SK-N-SH treated with all-trans-retinoic acid at 6 μM for 48 hours (cell line): Measurements from ENCODE around the gene PASK.
A peak's percentile ranks its signal among the peaks of the same experiment; 100 is the strongest.

ENCODE experiments used
- ATAC-seq: fragments of 200-7000 bp; cut with Tn5 transposase; 3 replicates; pipeline ENCODE4 v1.9.1; 2020; ENCODE audit warnings: mild to moderate bottlenecking, moderate library complexity
- ARNTL ChIP-seq: fragments of 450-650 bp; formaldehyde crosslinking; IDR thresholded peaks from 2 replicates; pipeline ENCODE4 v1.5.0; 2020; ENCODE audit warnings: low read depth, mild to moderate bottlenecking, moderate library complexity, borderline replicate concordance
- BACH2 ChIP-seq: fragments of 250-450 bp; sonication (Bioruptor Pico); IDR thresholded peaks from 2 replicates; pipeline ENCODE4 v1.9.0; 2021; ENCODE audit warnings: mild to moderate bottlenecking, borderline replicate concordance
- CREB5 ChIP-seq: fragments of 250-450 bp; sonication (Bioruptor Pico); IDR thresholded peaks from 2 replicates; pipeline ENCODE4 v1.5.1; 2020; ENCODE audit warnings: low read depth, mild to moderate bottlenecking, moderate library complexity
- CSDC2 ChIP-seq: fragments of 250-450 bp; sonication (Bioruptor Pico); IDR thresholded peaks from 2 replicates; pipeline ENCODE4 v1.5.0; 2020; ENCODE audit warnings: mild to moderate bottlenecking, moderate library complexity
- CSRNP3 ChIP-seq: fragments of 250-450 bp; sonication (Bioruptor Pico); IDR thresholded peaks from 2 replicates; pipeline ENCODE4 v1.5.1; 2021; ENCODE audit warnings: mild to moderate bottlenecking, moderate library complexity
- ESRRG ChIP-seq: fragments of 250-450 bp; sonication (Bioruptor Pico); IDR thresholded peaks from 2 replicates; pipeline ENCODE4 v1.6.1; 2021; ENCODE audit warnings: mild to moderate bottlenecking
- GLIS3 ChIP-seq: fragments of 250-450 bp; sonication (Bioruptor Pico); IDR thresholded peaks from 2 replicates; pipeline ENCODE4 v1.5.0; 2020; ENCODE audit warnings: mild to moderate bottlenecking, moderate library complexity
- ISL1 ChIP-seq: fragments of 250-450 bp; sonication (Bioruptor Pico); IDR thresholded peaks from 2 replicates; pipeline ENCODE4 v2.1.2; 2022; ENCODE audit warnings: mild to moderate bottlenecking, moderate library complexity
- OSR1 ChIP-seq: fragments of 250-450 bp; sonication (Bioruptor Pico); IDR thresholded peaks from 2 replicates; pipeline ENCODE4 v1.8.0; 2022; ENCODE audit warnings: moderate library complexity, mild to moderate bottlenecking, inconsistent platforms
- PATZ1 ChIP-seq: fragments of 250-450 bp; sonication (Bioruptor Pico); IDR thresholded peaks from 2 replicates; pipeline ENCODE4 v1.8.0; 2020; ENCODE audit warnings: mild to moderate bottlenecking, moderate library complexity, borderline replicate concordance
- POU6F1 ChIP-seq: fragments of 250-450 bp; sonication (Bioruptor Pico); IDR thresholded peaks from 2 replicates; pipeline ENCODE4 v1.8.0; 2021; ENCODE audit warnings: low read depth, mild to moderate bottlenecking, moderate library complexity, borderline replicate concordance
- PPARA ChIP-seq: fragments of 250-450 bp; sonication (Bioruptor Pico); IDR thresholded peaks from 2 replicates; pipeline ENCODE4 v1.5.0; 2020; ENCODE audit warnings: mild to moderate bottlenecking, borderline replicate concordance
- RARB ChIP-seq: fragments of 250-450 bp; sonication (Bioruptor Pico); IDR thresholded peaks from 2 replicates; pipeline ENCODE4 v1.8.0; 2021; ENCODE audit warnings: mild to moderate bottlenecking, moderate library complexity
- SNAI2 ChIP-seq: fragments of 250-450 bp; sonication (Bioruptor Pico); IDR thresholded peaks from 2 replicates; pipeline ENCODE4 v1.5.0; 2020; ENCODE audit warnings: mild to moderate bottlenecking, moderate library complexity
- TOX ChIP-seq: fragments of 250-450 bp; sonication (Bioruptor Pico); IDR thresholded peaks from 2 replicates; pipeline ENCODE4 v1.8.0; 2021; ENCODE audit warnings: mild to moderate bottlenecking, moderate library complexity, borderline replicate concordance
- TSHZ2 ChIP-seq: fragments of 250-450 bp; sonication (Bioruptor Pico); IDR thresholded peaks from 2 replicates; pipeline ENCODE4 v1.5.0; 2020; ENCODE audit warnings: mild to moderate bottlenecking, moderate library complexity
- ZC3H10 ChIP-seq: fragments of 250-450 bp; sonication (Bioruptor Pico); IDR thresholded peaks from 2 replicates; pipeline ENCODE4 v1.5.1; 2021; ENCODE audit warnings: mild to moderate bottlenecking, moderate library complexity
- ZFP3 ChIP-seq: fragments of 250-450 bp; sonication (Bioruptor Pico); IDR thresholded peaks from 2 replicates; pipeline ENCODE4 v1.5.0; 2020; ENCODE audit warnings: mild to moderate bottlenecking, moderate library complexity
- ZFP30 ChIP-seq: fragments of 450-650 bp; formaldehyde crosslinking; IDR thresholded peaks from 2 replicates; pipeline ENCODE4 v1.5.0; 2022; ENCODE audit warnings: mild to moderate bottlenecking, moderate library complexity
- ZNF565 ChIP-seq: fragments of 450-650 bp; formaldehyde crosslinking; conservative IDR thresholded peaks from 2 replicates; pipeline ENCODE4 v1.5.0; 2020; ENCODE audit warnings: low read depth, mild to moderate bottlenecking, moderate library complexity
- ZNF70 ChIP-seq: fragments of 450-650 bp; formaldehyde crosslinking; IDR thresholded peaks from 2 replicates; pipeline ENCODE4 v1.5.0; 2020; ENCODE audit warnings: mild to moderate bottlenecking, moderate library complexity

PASK gene

DNA sequence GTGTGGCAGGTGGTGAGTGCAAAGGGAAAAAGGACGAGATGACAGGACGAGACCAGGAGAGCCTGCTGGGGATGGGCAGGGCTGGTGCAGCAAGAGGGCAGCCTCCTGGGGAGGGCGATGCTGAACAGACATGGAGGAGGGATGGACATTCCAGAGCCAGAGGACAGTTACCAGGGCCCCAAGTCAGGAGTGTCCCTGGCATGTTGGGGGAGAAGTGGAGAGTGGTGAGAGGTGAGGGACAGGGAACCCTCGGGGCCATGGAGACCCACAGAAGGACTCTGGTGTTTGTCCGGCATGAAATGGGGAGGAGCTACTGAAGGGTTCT lies 66.2 kb downstream of the PASK start:
- no peak for TF ChIP-seq RARB (CRISPR knock-in tag)
- no peak for TF ChIP-seq ISL1
- TF ChIP-seq CSDC2 (CRISPR knock-in tag): no peak
- TF ChIP-seq TSHZ2 (CRISPR knock-in tag): no peak
- no peak for TF ChIP-seq ARNTL (CRISPR knock-in tag)
- no peak for TF ChIP-seq ZC3H10 (CRISPR knock-in tag)
- no peak for TF ChIP-seq ZFP30
- TF ChIP-seq GLIS3: no peak
- no peak for TF ChIP-seq PPARA (CRISPR knock-in tag)
- TF ChIP-seq TOX (CRISPR knock-in tag): no peak
- no peak for TF ChIP-seq ZFP3
- TF ChIP-seq ZNF565 (CRISPR knock-in tag): no peak
- no peak for TF ChIP-seq OSR1 (CRISPR knock-in tag)
- TF ChIP-seq ZNF70 (CRISPR knock-in tag): no peak
- no peak for TF ChIP-seq BACH2 (CRISPR knock-in tag)
- TF ChIP-seq SNAI2 (CRISPR knock-in tag): no peak
- no peak for TF ChIP-seq POU6F1 (CRISPR knock-in tag)
- no peak for ATAC-seq

- TF ChIP-seq POU6F1 (CRISPR knock-in tag): no peak
- no peak for TF ChIP-seq ARNTL (CRISPR knock-in tag)
- no peak for TF ChIP-seq ZFP3
- no peak for TF ChIP-seq GLIS3
- TF ChIP-seq BACH2 (CRISPR knock-in tag): no peak
- TF ChIP-seq PATZ1 (CRISPR knock-in tag): no peak
- TF ChIP-seq ESRRG (CRISPR knock-in tag): no peak
- no peak for TF ChIP-seq ZNF70 (CRISPR knock-in tag)
- TF ChIP-seq OSR1 (CRISPR knock-in tag): no peak
- no peak for TF ChIP-seq SNAI2 (CRISPR knock-in tag)
- no peak for TF ChIP-seq TOX (CRISPR knock-in tag)
- ATAC-seq: no peak
These were observed 66.8 kb downstream of the PASK start for GRCh38 chr2:241082341-241083090.

DNA sequence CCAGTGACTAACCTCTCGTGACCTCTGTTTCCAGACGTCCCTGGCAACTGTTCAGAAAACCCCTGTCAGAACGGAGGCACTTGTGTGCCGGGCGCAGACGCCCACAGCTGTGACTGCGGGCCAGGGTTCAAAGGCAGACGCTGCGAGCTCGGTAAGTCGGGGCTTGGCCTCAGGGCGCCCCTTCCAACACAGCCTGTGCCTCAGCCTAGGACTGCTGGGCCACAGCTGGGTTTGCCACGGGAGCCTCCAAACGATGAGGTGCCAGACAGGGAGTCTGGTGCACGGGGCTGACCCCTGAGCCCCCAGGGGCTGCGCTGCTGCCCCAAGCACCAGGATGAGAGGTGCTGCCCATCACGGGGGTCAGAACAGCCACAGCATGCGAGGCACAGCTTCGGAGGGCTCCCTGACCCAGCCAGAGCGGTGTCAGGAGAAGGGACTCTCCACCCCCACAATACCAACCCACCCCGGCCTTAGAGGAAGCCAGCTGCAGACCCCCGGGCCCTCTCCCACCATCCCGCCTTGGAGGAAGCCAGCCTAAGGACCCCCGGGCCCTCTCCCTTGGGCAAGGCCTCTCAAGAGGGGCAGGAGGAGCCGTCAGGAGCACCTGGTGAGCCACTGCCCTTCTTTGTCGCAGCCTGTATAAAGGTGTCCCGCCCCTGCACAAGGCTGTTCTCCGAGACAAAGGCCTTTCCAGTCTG lies 67.5 kb downstream of the PASK start:
- ATAC-seq: peak; percentile 7; the same call in 1 of the 3 replicates
- no peak for TF ChIP-seq CREB5 (CRISPR knock-in tag)
- no peak for TF ChIP-seq ZC3H10 (CRISPR knock-in tag)
- no peak for TF ChIP-seq ZFP3
- no peak for TF ChIP-seq ESRRG (CRISPR knock-in tag)
- no peak for TF ChIP-seq CSRNP3 (CRISPR knock-in tag)
- TF ChIP-seq BACH2 (CRISPR knock-in tag): no peak
